Mucosa of rectum (tissue), 2 donors: Measurements from ENCODE around the gene ADAP1.

ENCODE experiments used
- H3K27ac ChIP-seq, 2 donors: one replicate each; pipeline ENCODE4 v1.7.0; 2013; ENCODE audit warnings: inconsistent platforms in 2 of 2, low read depth in 2 of 2, low read length in 2 of 2
- H3K27me3 ChIP-seq, 2 donors: one replicate each; pipeline ENCODE4 v1.7.0; 2013; ENCODE audit warnings: low read length in 2 of 2; ENCODE audit not compliant: control insufficient read depth in 2 of 2, insufficient read depth in 2 of 2
- H3K36me3 ChIP-seq, 2 donors: one replicate each; pipeline ENCODE4 v1.7.0; 2013; ENCODE audit warnings: low read length in 2 of 2; ENCODE audit not compliant: control insufficient read depth in 2 of 2, insufficient read depth in 2 of 2
- H3K4me1 ChIP-seq, 2 donors: one replicate each; pipeline ENCODE4 v1.7.0; 2013; ENCODE audit warnings: low read length in 2 of 2, mild to moderate bottlenecking in 1 of 2; ENCODE audit not compliant: control insufficient read depth in 2 of 2, insufficient read depth in 2 of 2
- H3K4me3 ChIP-seq, 2 donors: one replicate each; pipeline ENCODE4 v1.7.0; 2013; ENCODE audit warnings: low read length in 2 of 2
- H3K9ac ChIP-seq, 2 donors: one replicate each; pipeline ENCODE4 v1.7.0; 2013; ENCODE audit warnings: low read length in 2 of 2, low read depth in 1 of 2, mild to moderate bottlenecking in 1 of 2
- H3K9me3 ChIP-seq, 2 donors: one replicate each; pipeline ENCODE4 v1.7.0; 2013; ENCODE audit warnings: low read length in 2 of 2; ENCODE audit not compliant: control insufficient read depth in 2 of 2
- donor health status: healthy.
- donor health status: Normal muscosa, but diverticular disease.

Gene ADAP1

DNA sequence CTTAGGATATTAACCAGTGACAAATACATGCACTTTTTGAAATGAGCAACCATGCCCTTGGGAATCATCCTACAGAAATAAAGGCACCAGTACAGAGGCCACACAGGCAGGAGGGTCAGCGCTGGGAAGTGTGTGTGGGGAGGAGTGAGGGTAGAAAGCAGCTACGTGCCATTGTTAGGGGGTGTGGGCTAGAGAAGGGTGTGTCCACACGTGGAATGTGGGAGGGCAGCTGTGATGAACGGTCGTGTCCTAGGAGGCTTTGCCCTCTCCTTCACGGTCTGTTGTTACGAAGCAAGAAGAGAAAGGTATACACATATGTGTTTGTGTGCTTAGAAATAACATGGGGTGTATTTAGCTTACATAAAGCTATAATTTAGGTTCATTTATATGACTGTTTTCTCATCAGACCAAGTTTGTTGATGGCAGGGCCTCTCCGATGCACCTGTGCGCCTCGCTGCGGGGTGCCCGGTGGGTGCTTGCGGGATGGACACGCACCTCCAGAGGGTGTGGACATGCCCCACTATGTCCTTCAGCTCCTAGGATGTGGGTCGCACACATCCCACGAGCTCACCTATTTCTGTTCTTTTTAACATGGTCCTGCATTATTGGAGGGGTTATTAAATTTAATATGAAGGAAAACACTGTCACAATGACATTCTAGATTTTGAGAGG, 95.0 kb downstream of the ADAP1 start:
- H3K9me3 ChIP-seq, result no peaks in the 10 kb centered on the region
- peaks cover 69 to 72% of the 10 kb centered on the region in 2 donors for H3K36me3 ChIP-seq
- H3K27ac ChIP-seq, result no peak overlapping the region
- no peak overlapping the region for H3K4me3 ChIP-seq
- H3K9ac ChIP-seq, result no peak overlapping the region
- H3K4me1 ChIP-seq, result peaks cover 3 to 9% of the 10 kb centered on the region in 2 donors
- no peaks in the 10 kb centered on the region for H3K27me3 ChIP-seq

DNA sequence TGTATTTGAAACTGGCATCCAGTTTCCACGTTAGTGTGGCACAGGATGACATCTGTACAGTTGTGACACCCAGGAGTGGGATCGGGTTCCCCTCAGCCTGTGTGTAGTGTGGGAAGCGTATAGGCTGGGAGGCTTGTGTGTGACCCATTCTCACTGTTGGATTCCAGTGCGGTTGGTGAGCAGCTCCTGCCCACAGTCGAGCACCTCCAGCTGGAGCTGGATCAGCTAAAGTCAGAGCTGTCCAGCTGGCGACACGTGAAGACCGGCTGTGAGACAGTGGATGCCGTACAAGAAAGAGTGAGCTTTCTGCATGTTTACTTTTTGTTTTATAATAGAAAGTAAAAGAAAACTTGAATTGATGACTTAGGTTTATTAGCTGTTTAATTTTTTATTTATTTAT, 96.8 kb downstream of the ADAP1 start:
- Histone ChIP-seq H3K27me3 (no peaks in the 10 kb centered on the region), H3K36me3 (peaks cover 81 to 84% of the 10 kb centered on the region in 2 donors), H3K9me3 (no peaks in the 10 kb centered on the region), H3K27ac (no peak overlapping the region), H3K4me3 (no peak overlapping the region), H3K4me1 (peaks cover 3 to 9% of the 10 kb centered on the region in 2 donors), H3K9ac (no peak overlapping the region)

DNA sequence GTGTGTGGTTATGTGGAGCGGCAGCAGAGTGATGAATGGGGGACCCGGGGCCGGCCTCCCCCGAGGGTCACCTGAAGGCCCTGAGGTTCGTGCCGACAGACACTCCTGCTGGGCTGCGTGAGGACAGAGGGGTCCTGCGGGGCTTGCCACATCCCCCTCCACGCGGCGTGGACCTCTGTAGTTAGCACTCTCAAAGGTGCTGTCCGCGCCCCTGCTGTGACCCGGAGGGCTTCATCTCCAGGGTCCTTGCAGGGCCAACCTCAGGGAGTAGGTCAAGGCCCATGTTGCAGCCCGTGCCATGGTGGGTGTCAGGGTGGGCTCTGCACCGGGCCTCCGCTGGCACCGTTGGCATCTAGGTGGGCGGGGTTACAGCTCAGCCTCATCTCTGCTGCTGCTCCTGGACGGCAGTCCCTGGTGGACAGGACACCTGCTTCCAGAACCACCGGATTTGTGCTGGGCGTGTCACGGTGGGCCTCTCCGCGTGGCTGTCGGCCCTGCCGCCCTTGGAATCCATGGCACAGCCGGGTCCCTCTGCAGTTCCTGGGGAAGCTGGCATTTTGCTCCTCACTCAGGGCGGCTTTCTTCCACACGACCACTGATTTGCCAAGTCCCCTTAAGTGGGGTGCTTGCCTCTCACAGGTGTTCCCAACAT, 97.9 kb downstream of the ADAP1 start:
- Histone ChIP-seq H3K9ac (no peak overlapping the region), H3K4me1 (peaks cover 3 to 6% of the 10 kb centered on the region in 2 donors), H3K9me3 (no peaks in the 10 kb centered on the region), H3K4me3 (no peak overlapping the region), H3K36me3 (peaks cover 81 to 82% of the 10 kb centered on the region in 2 donors), H3K27ac (no peak overlapping the region), H3K27me3 (no peaks in the 10 kb centered on the region)

DNA sequence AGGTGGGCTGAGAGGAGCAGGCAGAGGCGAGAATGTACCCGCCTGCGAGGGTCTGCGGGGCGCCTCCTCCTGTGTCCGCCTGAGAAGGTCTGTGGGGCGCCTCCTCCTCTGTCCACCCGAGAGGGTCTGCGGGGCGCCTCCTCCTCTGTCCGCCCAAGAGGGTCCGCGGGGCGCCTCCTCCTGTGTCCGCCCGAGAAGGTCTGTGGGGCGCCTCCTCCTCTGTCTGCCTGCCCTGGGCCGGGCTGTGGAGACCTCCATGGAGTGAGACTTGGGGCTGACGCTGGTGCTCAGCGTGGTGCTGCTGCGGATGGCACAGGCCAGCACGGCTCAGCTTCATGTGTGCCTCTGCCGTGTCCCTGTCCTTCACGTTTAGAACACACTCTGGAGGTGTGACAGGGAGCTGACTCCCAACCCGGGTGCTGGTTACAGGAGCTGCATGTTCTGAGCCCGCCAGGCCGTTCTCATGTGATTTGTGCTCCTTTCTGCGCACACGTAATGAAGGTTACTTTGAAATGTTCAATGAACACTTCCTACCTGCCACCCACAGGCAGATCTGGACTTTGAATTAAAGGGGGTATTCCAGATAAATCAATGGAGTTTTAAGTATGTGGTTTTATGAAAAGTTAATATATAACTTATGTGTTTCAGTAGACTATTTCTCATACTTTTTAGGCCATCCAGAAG, 98.7 kb downstream of the ADAP1 start:
- H3K9ac ChIP-seq, result no peak overlapping the region
- peaks cover 77 to 81% of the 10 kb centered on the region in 2 donors for H3K36me3 ChIP-seq
- H3K27ac ChIP-seq, result no peak overlapping the region

DNA sequence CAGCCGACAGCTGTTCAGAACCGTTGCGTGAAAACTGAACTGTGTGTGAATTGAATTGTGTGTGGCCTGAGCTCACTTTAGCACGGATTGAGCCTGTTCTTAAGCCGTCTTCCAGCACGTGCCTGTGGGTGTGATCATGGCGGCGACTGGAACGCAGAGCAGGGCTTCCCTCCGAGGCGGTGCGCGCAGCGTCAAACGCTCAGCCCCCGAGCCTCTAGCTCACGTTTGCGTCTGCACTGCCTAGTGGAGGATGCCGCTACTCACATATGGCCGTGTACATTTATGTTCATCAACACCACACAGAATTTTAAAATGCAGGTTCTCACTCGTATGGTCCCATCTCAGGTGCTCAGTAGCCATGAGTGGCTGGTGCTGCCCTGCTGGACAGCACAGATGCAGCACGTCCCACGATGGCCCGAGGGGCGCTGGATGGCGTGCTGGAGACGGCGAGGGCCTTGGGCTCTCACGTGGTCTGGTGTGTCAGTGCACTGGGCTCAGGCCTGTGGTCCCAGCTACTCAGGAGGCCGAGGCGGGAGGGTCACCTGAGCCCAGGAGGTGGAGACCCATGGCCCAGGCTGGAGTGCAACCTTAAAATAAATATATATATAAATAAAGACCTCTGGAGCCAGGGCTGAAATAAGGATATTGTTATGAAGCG, 100.2 kb downstream of the ADAP1 start:
- H3K9me3 ChIP-seq, result no peaks in the 10 kb centered on the region
- no peak overlapping the region for H3K4me3 ChIP-seq
- peaks cover 73 to 75% of the 10 kb centered on the region in 2 donors for H3K36me3 ChIP-seq
- H3K27me3 ChIP-seq, result no peaks in the 10 kb centered on the region
- no peaks in the 10 kb centered on the region for H3K4me1 ChIP-seq
- H3K27ac ChIP-seq, result no peak overlapping the region
- H3K9ac ChIP-seq, result no peak overlapping the region

More for the DNA sequence above, 98.7 kb downstream of the ADAP1 start:
- Histone ChIP-seq H3K27me3 (no peaks in the 10 kb centered on the region), H3K9me3 (no peaks in the 10 kb centered on the region), H3K4me1 (no peaks in the 10 kb centered on the region), H3K4me3 (no peak overlapping the region)

DNA sequence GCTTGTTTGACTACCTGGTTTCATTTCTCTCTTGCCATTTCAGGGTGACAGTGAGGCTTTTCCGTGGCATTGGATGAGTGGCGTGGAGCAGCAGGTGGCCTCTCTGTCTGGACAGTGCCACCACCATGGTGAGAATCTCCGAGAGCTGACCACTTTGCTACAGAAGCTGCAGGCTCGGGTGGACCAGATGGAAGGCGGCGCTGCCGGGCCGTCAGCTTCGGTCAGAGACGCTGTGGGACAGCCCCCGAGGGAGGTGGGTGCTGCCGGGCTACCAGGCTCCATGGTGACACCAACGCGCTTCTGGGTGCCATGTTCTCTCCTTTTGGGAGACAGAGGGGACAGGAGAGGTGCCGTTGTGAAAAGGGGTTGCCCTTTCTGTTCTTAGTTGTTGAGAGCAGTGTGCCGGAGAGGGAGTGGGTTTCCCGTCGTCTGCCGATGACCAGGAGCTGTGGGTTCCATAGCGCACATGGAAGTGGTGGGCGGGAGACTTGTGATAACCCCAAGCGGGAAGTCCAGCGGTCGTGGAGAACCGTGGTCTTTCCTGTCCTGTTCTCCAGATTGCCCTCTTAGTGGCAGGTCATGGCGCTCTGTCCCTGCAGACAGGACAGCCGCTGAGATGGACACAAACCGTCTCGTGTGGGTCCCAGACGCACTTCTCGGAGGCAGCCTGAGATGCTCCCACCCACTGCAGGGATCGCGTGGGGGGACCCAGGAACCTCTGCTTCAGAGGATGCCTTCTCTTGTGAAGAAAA, 100.9 kb downstream of the ADAP1 start:
- Histone ChIP-seq H3K4me1 (no peaks in the 10 kb centered on the region), H3K36me3 (peaks cover 74 to 76% of the 10 kb centered on the region in 2 donors), H3K9me3 (no peaks in the 10 kb centered on the region), H3K27me3 (no peaks in the 10 kb centered on the region), H3K9ac (no peak overlapping the region), H3K27ac (no peak overlapping the region), H3K4me3 (no peak overlapping the region)

DNA sequence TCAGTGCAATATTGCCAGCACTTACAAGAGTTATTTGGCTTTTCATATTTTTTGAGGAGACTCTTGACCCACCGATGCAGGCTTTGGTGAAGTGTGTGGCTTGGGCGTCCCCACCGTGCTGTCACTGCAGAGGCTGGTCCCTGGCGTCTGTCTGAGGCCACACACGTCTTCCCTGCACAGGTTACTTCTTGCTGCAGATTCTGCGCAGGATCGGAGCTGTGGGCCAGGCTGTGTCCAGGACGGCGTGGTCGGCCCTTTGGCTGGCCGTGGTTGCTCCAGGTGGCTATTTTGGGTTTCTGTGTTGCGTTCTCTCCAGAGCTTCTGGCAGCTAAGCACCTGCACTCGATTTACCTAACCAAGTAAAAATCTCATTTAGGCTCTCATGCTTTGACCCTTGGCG, 103.3 kb downstream of the ADAP1 start:
- H3K4me3 ChIP-seq, result no peak overlapping the region
- H3K36me3 ChIP-seq, result peaks cover 59% of the 10 kb centered on the region in 2 donors
- H3K9me3 ChIP-seq, result no peaks in the 10 kb centered on the region
- no peaks in the 10 kb centered on the region for H3K4me1 ChIP-seq
- H3K9ac ChIP-seq, result no peak overlapping the region
- no peak overlapping the region for H3K27ac ChIP-seq
- H3K27me3 ChIP-seq, result no peaks in the 10 kb centered on the region

DNA sequence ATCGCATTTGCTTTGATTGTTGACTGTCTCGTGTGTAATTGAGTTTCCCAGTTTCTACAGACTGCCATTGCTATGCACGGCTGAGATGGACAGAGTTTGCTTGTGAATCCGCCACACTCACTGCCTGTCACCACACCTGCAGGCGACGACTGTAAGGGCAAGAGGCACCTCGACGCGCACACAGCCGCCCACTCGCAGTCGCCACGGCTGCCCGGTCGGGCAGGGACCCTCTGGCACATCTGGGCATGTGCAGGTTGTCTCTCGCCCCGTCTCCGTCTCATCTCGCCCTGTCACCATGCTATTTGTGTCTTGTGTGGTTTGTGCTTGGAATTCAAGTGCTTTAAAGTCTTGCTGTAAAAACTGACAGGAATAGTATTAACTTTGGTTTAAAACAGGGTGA, 104.7 kb downstream of the ADAP1 start:
- H3K4me1 ChIP-seq, result no peaks in the 10 kb centered on the region
- no peak overlapping the region for H3K4me3 ChIP-seq
- H3K9ac ChIP-seq, result no peak overlapping the region
- H3K27me3 ChIP-seq, result no peaks in the 10 kb centered on the region
- no peaks in the 10 kb centered on the region for H3K9me3 ChIP-seq
- no peak overlapping the region for H3K27ac ChIP-seq
- H3K36me3 ChIP-seq, result peaks cover 50 to 62% of the 10 kb centered on the region in 2 donors

DNA sequence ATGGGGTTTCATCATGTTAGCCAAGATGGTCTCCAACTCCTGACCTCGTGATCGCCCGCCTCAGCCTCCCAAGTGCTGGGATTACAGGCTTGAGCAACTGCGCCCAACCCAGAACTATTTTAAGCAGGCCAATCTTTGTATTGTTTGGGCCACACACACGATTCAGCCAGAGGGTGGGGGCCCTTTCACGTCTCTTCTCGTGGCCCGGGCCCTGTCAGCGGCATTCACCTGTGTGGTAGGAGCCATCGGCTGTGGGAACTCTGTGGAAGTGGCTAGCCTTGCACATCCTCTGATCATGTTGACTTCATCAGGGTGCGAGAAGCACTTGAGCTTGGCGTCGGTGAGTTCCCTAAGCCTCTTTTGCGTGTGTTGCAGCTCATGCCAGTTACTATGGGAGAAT, 105.3 kb downstream of the ADAP1 start:
- Histone ChIP-seq H3K9ac (no peak overlapping the region), H3K27ac (no peak overlapping the region), H3K9me3 (no peaks in the 10 kb centered on the region), H3K27me3 (no peaks in the 10 kb centered on the region), H3K4me3 (no peak overlapping the region), H3K36me3 (peaks cover 52 to 63% of the 10 kb centered on the region in 2 donors), H3K4me1 (no peaks in the 10 kb centered on the region)
